ENCODE measurements around the gene FARP1. TPM values are rescaled to one million over a fixed set of nuclear protein-coding genes. Genes with fewer than 3 reads are reported as not detected.

FARP1 gene
- total and polyA plus RNA-seq, 2 of the 13 experiments (the other 11 are each of a cell fraction or from before 2014, with no cell fraction given): 70.6 to 126 TPM

DNA sequence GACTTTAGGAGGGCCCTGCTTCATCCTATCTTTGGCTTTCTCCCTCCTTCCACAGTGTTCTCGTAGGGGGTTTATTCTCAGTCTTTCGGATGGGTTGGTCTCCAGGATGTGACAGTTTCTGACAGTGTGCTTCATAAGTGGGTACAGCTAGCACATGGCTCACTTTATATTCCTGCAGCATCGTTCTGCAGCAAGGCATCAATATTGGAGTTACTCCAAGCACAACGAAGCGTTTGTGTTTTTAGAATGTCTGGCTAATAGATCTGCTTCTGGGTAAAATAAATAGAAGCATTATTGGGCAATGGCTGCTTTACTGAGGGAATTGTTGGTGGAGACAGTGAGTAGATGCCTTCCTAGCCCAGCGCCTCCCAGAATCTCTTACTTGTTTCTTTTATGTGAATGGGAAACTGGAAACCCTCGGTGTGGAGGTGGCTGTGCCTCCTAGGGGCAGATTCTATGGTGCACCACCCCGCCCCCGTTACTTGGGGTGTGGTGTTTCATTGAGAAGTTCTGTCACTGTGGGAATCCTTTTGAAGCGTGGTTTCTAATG, 2.0 kb downstream of the FARP1 start (continued):
- no peak for TF ChIP-seq ZFAT (CRISPR knock-in tag; conservative IDR thresholded peaks at IDR 0.05)
- peak; percentile 72 for TF ChIP-seq CEBPG (CRISPR knock-in tag; IDR thresholded peaks at IDR 0.05)
- TF ChIP-seq KAT8 (CRISPR knock-in tag; IDR thresholded peaks at IDR 0.05): no peak
- no peak for TF ChIP-seq IRF2 (CRISPR knock-in tag; IDR thresholded peaks at IDR 0.05)
- TF ChIP-seq, protein P1, sequence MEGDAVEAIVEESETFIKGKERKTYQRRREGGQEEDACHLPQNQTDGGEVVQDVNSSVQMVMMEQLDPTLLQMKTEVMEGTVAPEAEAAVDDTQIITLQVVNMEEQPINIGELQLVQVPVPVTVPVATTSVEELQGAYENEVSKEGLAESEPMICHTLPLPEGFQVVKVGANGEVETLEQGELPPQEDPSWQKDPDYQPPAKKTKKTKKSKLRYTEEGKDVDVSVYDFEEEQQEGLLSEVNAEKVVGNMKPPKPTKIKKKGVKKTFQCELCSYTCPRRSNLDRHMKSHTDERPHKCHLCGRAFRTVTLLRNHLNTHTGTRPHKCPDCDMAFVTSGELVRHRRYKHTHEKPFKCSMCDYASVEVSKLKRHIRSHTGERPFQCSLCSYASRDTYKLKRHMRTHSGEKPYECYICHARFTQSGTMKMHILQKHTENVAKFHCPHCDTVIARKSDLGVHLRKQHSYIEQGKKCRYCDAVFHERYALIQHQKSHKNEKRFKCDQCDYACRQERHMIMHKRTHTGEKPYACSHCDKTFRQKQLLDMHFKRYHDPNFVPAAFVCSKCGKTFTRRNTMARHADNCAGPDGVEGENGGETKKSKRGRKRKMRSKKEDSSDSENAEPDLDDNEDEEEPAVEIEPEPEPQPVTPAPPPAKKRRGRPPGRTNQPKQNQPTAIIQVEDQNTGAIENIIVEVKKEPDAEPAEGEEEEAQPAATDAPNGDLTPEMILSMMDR (CRISPR knock-in tag; IDR thresholded peaks at IDR 0.05): peak; percentile 36; the same call in 1 of the 2 replicates
- TF ChIP-seq IKZF5 (CRISPR knock-in tag; IDR thresholded peaks at IDR 0.05): no peak
- no peak for TF ChIP-seq FOXO4 (CRISPR knock-in tag; conservative IDR thresholded peaks at IDR 0.05)
- TF ChIP-seq PHF8 (CRISPR knock-in tag; IDR thresholded peaks at IDR 0.05): no peak
- peak; percentile 36 for TF ChIP-seq SMC3 (IDR thresholded peaks at IDR 0.05; ENCODE audit: low read length)
- TF ChIP-seq ZNF780A (CRISPR knock-in tag; IDR thresholded peaks at IDR 0.05): no peak
- TF ChIP-seq STAG1 (CRISPR knock-in tag; IDR thresholded peaks at IDR 0.05): peak; percentile 39
- TF ChIP-seq ZNF841 (CRISPR knock-in tag; IDR thresholded peaks at IDR 0.05; ENCODE audit: borderline replicate concordance): no peak
- TF ChIP-seq ZNF234 (CRISPR knock-in tag; conservative IDR thresholded peaks at IDR 0.05): no peak
- no peak for TF ChIP-seq U2AF1 (optimal IDR thresholded peaks at IDR 0.05; ENCODE audit: low read depth, low read length)
- TF ChIP-seq TP53 (CRISPR knock-in tag; conservative IDR thresholded peaks at IDR 0.05): no peak
- TF ChIP-seq ZSCAN30 (CRISPR knock-in tag; IDR thresholded peaks at IDR 0.05): no peak
- TF ChIP-seq SMAD1 (CRISPR knock-in tag; IDR thresholded peaks at IDR 0.05; ENCODE audit: borderline replicate concordance, low read depth): no peak
- no peak for TF ChIP-seq TIGD3 (CRISPR knock-in tag; IDR thresholded peaks at IDR 0.05; ENCODE audit: borderline replicate concordance)
- no peak for TF ChIP-seq TBX3 (IDR thresholded peaks at IDR 0.05; ENCODE audit: borderline replicate concordance)
- TF ChIP-seq, protein P2, sequence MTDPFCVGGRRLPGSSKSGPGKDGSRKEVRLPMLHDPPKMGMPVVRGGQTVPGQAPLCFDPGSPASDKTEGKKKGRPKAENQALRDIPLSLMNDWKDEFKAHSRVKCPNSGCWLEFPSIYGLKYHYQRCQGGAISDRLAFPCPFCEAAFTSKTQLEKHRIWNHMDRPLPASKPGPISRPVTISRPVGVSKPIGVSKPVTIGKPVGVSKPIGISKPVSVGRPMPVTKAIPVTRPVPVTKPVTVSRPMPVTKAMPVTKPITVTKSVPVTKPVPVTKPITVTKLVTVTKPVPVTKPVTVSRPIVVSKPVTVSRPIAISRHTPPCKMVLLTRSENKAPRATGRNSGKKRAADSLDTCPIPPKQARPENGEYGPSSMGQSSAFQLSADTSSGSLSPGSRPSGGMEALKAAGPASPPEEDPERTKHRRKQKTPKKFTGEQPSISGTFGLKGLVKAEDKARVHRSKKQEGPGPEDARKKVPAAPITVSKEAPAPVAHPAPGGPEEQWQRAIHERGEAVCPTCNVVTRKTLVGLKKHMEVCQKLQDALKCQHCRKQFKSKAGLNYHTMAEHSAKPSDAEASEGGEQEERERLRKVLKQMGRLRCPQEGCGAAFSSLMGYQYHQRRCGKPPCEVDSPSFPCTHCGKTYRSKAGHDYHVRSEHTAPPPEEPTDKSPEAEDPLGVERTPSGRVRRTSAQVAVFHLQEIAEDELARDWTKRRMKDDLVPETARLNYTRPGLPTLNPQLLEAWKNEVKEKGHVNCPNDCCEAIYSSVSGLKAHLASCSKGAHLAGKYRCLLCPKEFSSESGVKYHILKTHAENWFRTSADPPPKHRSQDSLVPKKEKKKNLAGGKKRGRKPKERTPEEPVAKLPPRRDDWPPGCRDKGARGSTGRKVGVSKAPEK (CRISPR knock-in tag; IDR thresholded peaks at IDR 0.05; ENCODE audit: borderline replicate concordance): no peak
- peak; percentile 81 for TF ChIP-seq SAP130 (CRISPR knock-in tag; IDR thresholded peaks at IDR 0.05; ENCODE audit: low read depth)
- TF ChIP-seq RBM22 (optimal IDR thresholded peaks at IDR 0.05; ENCODE audit: low read length): peak; percentile 23
- TF ChIP-seq KDM2A (CRISPR knock-in tag; IDR thresholded peaks at IDR 0.05; ENCODE audit: borderline replicate concordance, low read depth): no peak
- no peak for TF ChIP-seq MATR3 (CRISPR knock-in tag; IDR thresholded peaks at IDR 0.05)

All from HepG2 (cell line).